SK-N-SH (cell line): Measurements from ENCODE around the gene DIS3L.

Experiments
- EP300 ChIP-seq, 2 experiments: IDR thresholded peaks; 2 replicates each; pipeline versions ENCODE4 v1.4.0 to v1.6.1; 2012; ENCODE audit warnings: borderline replicate concordance in 1 of 2, low read depth in 1 of 2, low read length in 1 of 2
- GABPA ChIP-seq: IDR thresholded peaks from 2 replicates; pipeline ENCODE4 v1.4.0; 2012; ENCODE audit warnings: low read depth, mild to moderate bottlenecking
- JUND ChIP-seq: IDR thresholded peaks from 2 replicates; pipeline ENCODE4 v1.4.0; 2012
- MEF2A ChIP-seq: IDR thresholded peaks from 2 replicates; pipeline ENCODE4 v1.4.0; 2012; ENCODE audit warnings: low read depth, borderline replicate concordance
- MXI1 ChIP-seq: IDR thresholded peaks from 2 replicates; pipeline ENCODE4 v1.6.1; 2012; ENCODE audit warnings: mild to moderate bottlenecking, low read depth, low read length, improper control_type of control experiment
- POLR2AphosphoS5 ChIP-seq: IDR thresholded peaks from 2 replicates; pipeline ENCODE4 v1.6.1; 2012; ENCODE audit warnings: low read depth, low read length
- RAD21 ChIP-seq: IDR thresholded peaks from 2 replicates; pipeline ENCODE4 v1.6.1; 2012; ENCODE audit warnings: mild to moderate bottlenecking, low read length
- REST ChIP-seq: IDR thresholded peaks from 2 replicates; pipeline ENCODE4 v1.6.1; 2012; ENCODE audit warnings: mild to moderate bottlenecking, low read depth, low read length, moderate library complexity
- TEAD4 ChIP-seq: IDR thresholded peaks from 2 replicates; pipeline ENCODE4 v1.4.0; 2012; ENCODE audit warnings: mild to moderate bottlenecking, borderline replicate concordance; ENCODE audit not compliant: insufficient read depth
- YY1 ChIP-seq: IDR thresholded peaks from 2 replicates; pipeline ENCODE4 v1.4.0; 2012; ENCODE audit warnings: low read depth, mild to moderate bottlenecking
- TF ChIP-seq, protein P1 (sequence below): fragments of 200-600 bp; sonication (generic); IDR thresholded peaks from 2 replicates; pipeline ENCODE4 v1.6.1; 2017; ENCODE audit warnings: antibody characterized with exemption, mild to moderate bottlenecking, moderate library complexity
- TF ChIP-seq, protein P2 (sequence below): IDR thresholded peaks from 2 replicates; pipeline ENCODE4 v1.4.0; 2012; ENCODE audit warnings: low read depth, borderline replicate concordance

- TF ChIP-seq EP300 (IDR thresholded peaks at IDR 0.05; ENCODE audit: borderline replicate concordance in 1 of 2, low read depth in 1 of 2, low read length in 1 of 2) = no peak
- TF ChIP-seq POLR2AphosphoS5 = no peak
- TF ChIP-seq, protein P1, sequence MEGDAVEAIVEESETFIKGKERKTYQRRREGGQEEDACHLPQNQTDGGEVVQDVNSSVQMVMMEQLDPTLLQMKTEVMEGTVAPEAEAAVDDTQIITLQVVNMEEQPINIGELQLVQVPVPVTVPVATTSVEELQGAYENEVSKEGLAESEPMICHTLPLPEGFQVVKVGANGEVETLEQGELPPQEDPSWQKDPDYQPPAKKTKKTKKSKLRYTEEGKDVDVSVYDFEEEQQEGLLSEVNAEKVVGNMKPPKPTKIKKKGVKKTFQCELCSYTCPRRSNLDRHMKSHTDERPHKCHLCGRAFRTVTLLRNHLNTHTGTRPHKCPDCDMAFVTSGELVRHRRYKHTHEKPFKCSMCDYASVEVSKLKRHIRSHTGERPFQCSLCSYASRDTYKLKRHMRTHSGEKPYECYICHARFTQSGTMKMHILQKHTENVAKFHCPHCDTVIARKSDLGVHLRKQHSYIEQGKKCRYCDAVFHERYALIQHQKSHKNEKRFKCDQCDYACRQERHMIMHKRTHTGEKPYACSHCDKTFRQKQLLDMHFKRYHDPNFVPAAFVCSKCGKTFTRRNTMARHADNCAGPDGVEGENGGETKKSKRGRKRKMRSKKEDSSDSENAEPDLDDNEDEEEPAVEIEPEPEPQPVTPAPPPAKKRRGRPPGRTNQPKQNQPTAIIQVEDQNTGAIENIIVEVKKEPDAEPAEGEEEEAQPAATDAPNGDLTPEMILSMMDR = no peak
- no peak for TF ChIP-seq MEF2A
- TF ChIP-seq REST = no peak
- no peak for TF ChIP-seq YY1
- TF ChIP-seq, protein P2, sequence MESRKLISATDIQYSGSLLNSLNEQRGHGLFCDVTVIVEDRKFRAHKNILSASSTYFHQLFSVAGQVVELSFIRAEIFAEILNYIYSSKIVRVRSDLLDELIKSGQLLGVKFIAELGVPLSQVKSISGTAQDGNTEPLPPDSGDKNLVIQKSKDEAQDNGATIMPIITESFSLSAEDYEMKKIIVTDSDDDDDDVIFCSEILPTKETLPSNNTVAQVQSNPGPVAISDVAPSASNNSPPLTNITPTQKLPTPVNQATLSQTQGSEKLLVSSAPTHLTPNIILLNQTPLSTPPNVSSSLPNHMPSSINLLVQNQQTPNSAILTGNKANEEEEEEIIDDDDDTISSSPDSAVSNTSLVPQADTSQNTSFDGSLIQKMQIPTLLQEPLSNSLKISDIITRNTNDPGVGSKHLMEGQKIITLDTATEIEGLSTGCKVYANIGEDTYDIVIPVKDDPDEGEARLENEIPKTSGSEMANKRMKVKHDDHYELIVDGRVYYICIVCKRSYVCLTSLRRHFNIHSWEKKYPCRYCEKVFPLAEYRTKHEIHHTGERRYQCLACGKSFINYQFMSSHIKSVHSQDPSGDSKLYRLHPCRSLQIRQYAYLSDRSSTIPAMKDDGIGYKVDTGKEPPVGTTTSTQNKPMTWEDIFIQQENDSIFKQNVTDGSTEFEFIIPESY = no peak
- TF ChIP-seq RAD21 = no peak
- no peak for TF ChIP-seq TEAD4
- TF ChIP-seq JUND = no peak
- no peak for TF ChIP-seq GABPA
- no peak for TF ChIP-seq MXI1
Measured at GRCh38 chr15:66296186-66296585, 2.8 kb downstream of the DIS3L start.
